ENCODE measurements around the gene BRCA2.

Gene BRCA2

DNA sequence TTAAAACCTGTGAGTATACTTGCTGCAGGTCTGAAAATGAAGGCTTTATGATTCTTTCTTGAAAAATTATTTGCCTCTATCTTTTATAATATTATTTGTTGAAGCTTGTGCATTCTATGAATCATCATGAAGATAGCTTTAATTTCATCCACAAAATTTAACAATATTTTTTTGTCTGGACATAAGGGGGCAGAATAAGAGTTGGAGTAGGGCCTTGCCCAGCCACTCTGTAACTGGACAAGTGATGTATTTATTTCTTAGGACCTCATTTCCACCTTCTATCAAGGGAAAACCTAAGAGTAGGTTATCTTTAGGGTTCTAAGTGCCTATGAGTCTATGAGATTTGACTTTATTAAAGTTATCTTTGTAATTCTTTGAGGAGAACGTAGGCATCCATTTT, 62.7 kb downstream of the BRCA2 start:
- Histone ChIP-seq H3K27me3 (ENCODE audit: control insufficient read depth in 5 of 5, insufficient read depth in 4 of 5, low read length in 5 of 5) (no peaks in the 10 kb centered on the region), H3K4me1 (ENCODE audit: control insufficient read depth in 5 of 5, insufficient read depth in 5 of 5, low read length in 5 of 5) (no peaks in the 10 kb centered on the region), H3K9me3 (ENCODE audit: control insufficient read depth in 5 of 5, low read length in 5 of 5) (no peaks in the 10 kb centered on the region), H3K36me3 (ENCODE audit: control insufficient read depth in 5 of 5, insufficient read depth in 5 of 5, low read length in 5 of 5) (no peaks in the 10 kb centered on the region), H3K27ac (ENCODE audit: low read depth, low read length) (no peak overlapping the region), H3K4me3 (ENCODE audit: low read depth in 1 of 5, low read length in 5 of 5) (no peak overlapping the region), H3K9ac (ENCODE audit: low read length in 5 of 5) (no peak overlapping the region)

DNA sequence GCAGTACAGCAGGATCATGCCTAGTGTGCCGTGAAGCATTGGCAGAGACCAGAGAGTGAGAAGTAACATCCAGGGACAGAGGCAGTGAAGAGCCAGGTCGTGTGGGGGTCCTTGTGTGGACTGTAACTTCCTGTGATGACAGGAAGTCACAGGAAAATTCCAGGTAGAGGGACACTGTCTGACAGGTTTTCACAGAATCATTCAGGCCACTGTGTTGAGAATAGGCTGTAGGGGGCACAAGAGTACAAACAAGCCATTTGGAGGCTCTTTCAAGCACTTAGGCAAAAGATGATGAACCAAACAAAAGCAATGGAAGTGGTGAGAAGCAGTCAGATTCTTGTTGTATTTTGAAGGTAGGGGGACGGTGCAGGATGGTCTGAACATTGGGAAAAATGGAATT, 66.2 kb downstream of the BRCA2 start:
- no peak overlapping the region for H3K9ac ChIP-seq (ENCODE audit: low read length in 5 of 5)
- H3K4me3 ChIP-seq (ENCODE audit: low read depth in 1 of 5, low read length in 5 of 5) = no peak overlapping the region
- H3K9me3 ChIP-seq (ENCODE audit: control insufficient read depth in 5 of 5, low read length in 5 of 5) = no peaks in the 10 kb centered on the region
- H3K36me3 ChIP-seq (ENCODE audit: control insufficient read depth in 5 of 5, insufficient read depth in 5 of 5, low read length in 5 of 5) = no peaks in the 10 kb centered on the region
- no peaks in the 10 kb centered on the region for H3K4me1 ChIP-seq (ENCODE audit: control insufficient read depth in 5 of 5, insufficient read depth in 5 of 5, low read length in 5 of 5)
- H3K27me3 ChIP-seq (ENCODE audit: control insufficient read depth in 5 of 5, insufficient read depth in 4 of 5, low read length in 5 of 5) = no peaks in the 10 kb centered on the region
- no peak overlapping the region for H3K27ac ChIP-seq (ENCODE audit: low read depth, low read length)

DNA sequence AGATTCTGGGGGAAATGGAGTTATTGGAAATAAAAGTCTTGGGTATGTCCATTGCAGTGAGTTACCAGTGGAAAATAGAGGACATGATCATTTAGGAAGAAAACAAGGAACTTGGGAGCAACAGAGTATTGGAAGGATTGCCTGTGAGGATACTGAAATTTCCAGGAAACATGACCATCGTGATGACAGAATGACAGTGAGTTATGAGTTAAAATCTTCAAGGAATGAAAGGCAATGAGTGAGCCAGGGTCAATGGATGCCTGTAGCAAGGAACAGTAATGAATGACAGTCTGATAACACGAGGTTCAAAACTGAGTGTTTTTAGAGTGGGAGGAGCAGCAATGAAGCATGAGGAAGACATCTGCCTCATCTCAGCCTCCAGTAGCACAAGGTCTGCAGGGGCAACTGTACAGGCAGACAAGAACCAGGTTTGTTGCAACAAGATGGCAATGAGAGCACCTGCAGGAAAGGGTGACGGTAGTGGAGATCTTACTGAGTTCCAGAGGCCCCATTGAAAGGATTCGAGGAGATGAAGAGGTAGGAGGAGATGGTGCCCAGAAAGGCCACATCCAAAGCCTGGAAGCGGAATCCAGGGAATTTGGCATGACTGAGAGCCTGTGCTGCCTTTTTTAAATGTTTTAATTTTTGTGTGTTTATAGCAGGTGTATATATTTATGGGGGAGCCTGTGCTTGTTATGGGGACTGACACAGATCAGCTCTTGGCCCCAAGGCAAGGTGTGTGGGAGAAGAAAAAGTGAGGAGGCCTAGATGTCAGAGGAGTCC, 68.7 kb downstream of the BRCA2 start:
- H3K9me3 ChIP-seq (ENCODE audit: control insufficient read depth in 5 of 5, low read length in 5 of 5) = no peaks in the 10 kb centered on the region
- H3K4me1 ChIP-seq (ENCODE audit: control insufficient read depth in 5 of 5, insufficient read depth in 5 of 5, low read length in 5 of 5) = no peaks in the 10 kb centered on the region
- no peaks in the 10 kb centered on the region for H3K27me3 ChIP-seq (ENCODE audit: control insufficient read depth in 5 of 5, insufficient read depth in 4 of 5, low read length in 5 of 5)
- H3K27ac ChIP-seq (ENCODE audit: low read depth, low read length) = no peak overlapping the region
- H3K36me3 ChIP-seq (ENCODE audit: control insufficient read depth in 5 of 5, insufficient read depth in 5 of 5, low read length in 5 of 5) = no peaks in the 10 kb centered on the region
- H3K4me3 ChIP-seq (ENCODE audit: low read depth in 1 of 5, low read length in 5 of 5) = no peak overlapping the region
- H3K9ac ChIP-seq (ENCODE audit: low read length in 5 of 5) = no peak overlapping the region

- H3K27me3 ChIP-seq (ENCODE audit: control insufficient read depth in 5 of 5, insufficient read depth in 4 of 5, low read length in 5 of 5) = no peaks in the 10 kb centered on the region
- H3K36me3 ChIP-seq (ENCODE audit: control insufficient read depth in 5 of 5, insufficient read depth in 5 of 5, low read length in 5 of 5) = no peaks in the 10 kb centered on the region
- no peak overlapping the region for H3K27ac ChIP-seq (ENCODE audit: low read depth, low read length)
- H3K9ac ChIP-seq (ENCODE audit: low read length in 5 of 5) = no peak overlapping the region
- no peaks in the 10 kb centered on the region for H3K9me3 ChIP-seq (ENCODE audit: control insufficient read depth in 5 of 5, low read length in 5 of 5)
- H3K4me3 ChIP-seq (ENCODE audit: low read depth in 1 of 5, low read length in 5 of 5) = no peak overlapping the region
- no peaks in the 10 kb centered on the region for H3K4me1 ChIP-seq (ENCODE audit: control insufficient read depth in 5 of 5, insufficient read depth in 5 of 5, low read length in 5 of 5)
These were observed 69.4 kb downstream of the BRCA2 start for GRCh38 chr13:32384702-32385101.

- no peaks in the 10 kb centered on the region for H3K9me3 ChIP-seq (ENCODE audit: control insufficient read depth in 5 of 5, low read length in 5 of 5)
- no peak overlapping the region for H3K9ac ChIP-seq (ENCODE audit: low read length in 5 of 5)
- H3K4me3 ChIP-seq (ENCODE audit: low read depth in 1 of 5, low read length in 5 of 5) = no peak overlapping the region
- no peaks in the 10 kb centered on the region for H3K4me1 ChIP-seq (ENCODE audit: control insufficient read depth in 5 of 5, insufficient read depth in 5 of 5, low read length in 5 of 5)
- no peaks in the 10 kb centered on the region for H3K36me3 ChIP-seq (ENCODE audit: control insufficient read depth in 5 of 5, insufficient read depth in 5 of 5, low read length in 5 of 5)
- H3K27me3 ChIP-seq (ENCODE audit: control insufficient read depth in 5 of 5, insufficient read depth in 4 of 5, low read length in 5 of 5) = no peaks in the 10 kb centered on the region
- H3K27ac ChIP-seq (ENCODE audit: low read depth, low read length) = no peak overlapping the region
These were observed 70.1 kb downstream of the BRCA2 start for GRCh38 chr13:32385410-32385809.

GRCh38 chr13:32390048-32390447, 74.7 kb downstream of the BRCA2 start:
- Histone ChIP-seq H3K36me3 (ENCODE audit: control insufficient read depth in 5 of 5, insufficient read depth in 5 of 5, low read length in 5 of 5) (no peaks in the 10 kb centered on the region), H3K27me3 (ENCODE audit: control insufficient read depth in 5 of 5, insufficient read depth in 4 of 5, low read length in 5 of 5) (no peaks in the 10 kb centered on the region), H3K9me3 (ENCODE audit: control insufficient read depth in 5 of 5, low read length in 5 of 5) (no peaks in the 10 kb centered on the region), H3K9ac (ENCODE audit: low read length in 5 of 5) (no peak overlapping the region), H3K4me3 (ENCODE audit: low read depth in 1 of 5, low read length in 5 of 5) (no peak overlapping the region), H3K27ac (ENCODE audit: low read depth, low read length) (no peak overlapping the region), H3K4me1 (ENCODE audit: control insufficient read depth in 5 of 5, insufficient read depth in 5 of 5, low read length in 5 of 5) (no peaks in the 10 kb centered on the region)

DNA sequence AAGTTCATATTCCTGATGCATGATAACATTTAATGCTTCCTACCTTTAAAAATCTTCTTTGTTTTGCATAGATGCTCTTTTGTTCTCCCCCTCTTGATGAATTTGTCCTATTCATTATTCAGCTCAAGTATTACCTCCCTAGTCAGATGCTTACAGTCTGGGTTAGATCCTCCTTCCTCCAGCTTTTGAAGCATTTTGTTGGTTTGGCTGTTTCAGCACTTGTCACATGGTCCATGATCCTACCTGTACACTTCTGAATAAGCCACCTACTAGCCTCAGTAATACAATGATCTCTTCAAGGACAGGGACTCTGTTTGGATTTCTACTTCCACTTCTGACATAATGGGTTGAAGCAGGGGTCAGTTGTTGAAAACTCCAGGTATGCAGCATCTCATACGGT, 75.2 kb downstream of the BRCA2 start:
- H3K4me3 ChIP-seq (ENCODE audit: low read depth in 1 of 5, low read length in 5 of 5) = no peak overlapping the region
- no peaks in the 10 kb centered on the region for H3K27me3 ChIP-seq (ENCODE audit: control insufficient read depth in 5 of 5, insufficient read depth in 4 of 5, low read length in 5 of 5)
- H3K27ac ChIP-seq (ENCODE audit: low read depth, low read length) = no peak overlapping the region
- no peaks in the 10 kb centered on the region for H3K9me3 ChIP-seq (ENCODE audit: control insufficient read depth in 5 of 5, low read length in 5 of 5)
- no peaks in the 10 kb centered on the region for H3K4me1 ChIP-seq (ENCODE audit: control insufficient read depth in 5 of 5, insufficient read depth in 5 of 5, low read length in 5 of 5)
- no peaks in the 10 kb centered on the region for H3K36me3 ChIP-seq (ENCODE audit: control insufficient read depth in 5 of 5, insufficient read depth in 5 of 5, low read length in 5 of 5)
- no peak overlapping the region for H3K9ac ChIP-seq (ENCODE audit: low read length in 5 of 5)

DNA sequence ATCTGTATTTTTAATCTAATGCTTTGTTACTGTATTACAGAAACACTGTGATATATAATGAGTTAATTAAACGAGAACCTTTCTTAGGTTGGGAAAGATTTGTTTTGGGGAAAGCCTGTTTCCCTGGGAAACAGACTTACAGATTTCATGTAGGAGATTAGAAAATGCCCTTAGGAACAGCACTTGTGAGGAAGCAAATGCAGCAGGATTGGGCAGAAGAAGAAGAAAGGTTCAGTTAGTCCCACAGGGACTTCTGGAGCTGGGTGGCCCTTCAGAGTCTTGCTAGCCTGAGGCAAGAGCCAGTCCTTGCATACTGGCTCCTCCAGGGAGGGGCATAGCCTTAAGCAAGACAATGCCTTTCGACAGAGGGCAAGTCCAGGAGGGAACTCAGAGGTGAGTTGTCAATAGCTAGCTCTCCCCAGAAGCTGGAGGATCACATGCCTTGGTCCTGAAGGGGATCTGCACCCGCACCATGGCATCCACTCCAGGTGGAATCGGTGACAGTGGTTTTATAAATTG, 75.9 kb downstream of the BRCA2 start:
- H3K27me3 ChIP-seq (ENCODE audit: control insufficient read depth in 5 of 5, insufficient read depth in 4 of 5, low read length in 5 of 5) = no peaks in the 10 kb centered on the region
- H3K9ac ChIP-seq (ENCODE audit: low read length in 5 of 5) = no peak overlapping the region
- H3K36me3 ChIP-seq (ENCODE audit: control insufficient read depth in 5 of 5, insufficient read depth in 5 of 5, low read length in 5 of 5) = no peaks in the 10 kb centered on the region
- no peaks in the 10 kb centered on the region for H3K4me1 ChIP-seq (ENCODE audit: control insufficient read depth in 5 of 5, insufficient read depth in 5 of 5, low read length in 5 of 5)
- no peak overlapping the region for H3K4me3 ChIP-seq (ENCODE audit: low read depth in 1 of 5, low read length in 5 of 5)
- no peaks in the 10 kb centered on the region for H3K9me3 ChIP-seq (ENCODE audit: control insufficient read depth in 5 of 5, low read length in 5 of 5)
- H3K27ac ChIP-seq (ENCODE audit: low read depth, low read length) = no peak overlapping the region

- no peaks in the 10 kb centered on the region for H3K4me1 ChIP-seq (ENCODE audit: control insufficient read depth in 5 of 5, insufficient read depth in 5 of 5, low read length in 5 of 5)
- H3K4me3 ChIP-seq (ENCODE audit: low read depth in 1 of 5, low read length in 5 of 5) = no peak overlapping the region
- no peak overlapping the region for H3K9ac ChIP-seq (ENCODE audit: low read length in 5 of 5)
- H3K36me3 ChIP-seq (ENCODE audit: control insufficient read depth in 5 of 5, insufficient read depth in 5 of 5, low read length in 5 of 5) = peaks cover 15 to 39% (median 18%) of the 10 kb centered on the region in 5 donors
- no peak overlapping the region for H3K27ac ChIP-seq (ENCODE audit: low read depth, low read length)
- no peaks in the 10 kb centered on the region for H3K27me3 ChIP-seq (ENCODE audit: control insufficient read depth in 5 of 5, insufficient read depth in 4 of 5, low read length in 5 of 5)
- H3K9me3 ChIP-seq (ENCODE audit: control insufficient read depth in 5 of 5, low read length in 5 of 5) = no peaks in the 10 kb centered on the region
These were observed 87.8 kb downstream of the BRCA2 start for GRCh38 chr13:32403108-32403507.

- peaks cover 3 to 14% (median 13%) of the 10 kb centered on the region in 5 donors for H3K4me1 ChIP-seq (ENCODE audit: control insufficient read depth in 5 of 5, insufficient read depth in 5 of 5, low read length in 5 of 5)
- H3K27ac ChIP-seq (ENCODE audit: low read depth, low read length) = no peak overlapping the region
- H3K9me3 ChIP-seq (ENCODE audit: control insufficient read depth in 5 of 5, low read length in 5 of 5) = no peaks in the 10 kb centered on the region
These were observed 92.5 kb downstream of the BRCA2 start for GRCh38 chr13:32407854-32408253.

More at GRCh38 chr13:32407854-32408253, 92.5 kb downstream of the BRCA2 start:
- Histone ChIP-seq H3K9ac (ENCODE audit: low read length in 5 of 5) (no peak overlapping the region), H3K36me3 (ENCODE audit: control insufficient read depth in 5 of 5, insufficient read depth in 5 of 5, low read length in 5 of 5) (peaks cover 5 to 31% (median 12%) of the 10 kb centered on the region in 5 donors), H3K4me3 (ENCODE audit: low read depth in 1 of 5, low read length in 5 of 5) (no peak overlapping the region), H3K27me3 (ENCODE audit: control insufficient read depth in 5 of 5, insufficient read depth in 4 of 5, low read length in 5 of 5) (no peaks in the 10 kb centered on the region)

Data from subcutaneous abdominal adipose tissue (tissue), 5 donors.